ENCODE measurements around the gene SND1.

SND1 gene

DNA sequence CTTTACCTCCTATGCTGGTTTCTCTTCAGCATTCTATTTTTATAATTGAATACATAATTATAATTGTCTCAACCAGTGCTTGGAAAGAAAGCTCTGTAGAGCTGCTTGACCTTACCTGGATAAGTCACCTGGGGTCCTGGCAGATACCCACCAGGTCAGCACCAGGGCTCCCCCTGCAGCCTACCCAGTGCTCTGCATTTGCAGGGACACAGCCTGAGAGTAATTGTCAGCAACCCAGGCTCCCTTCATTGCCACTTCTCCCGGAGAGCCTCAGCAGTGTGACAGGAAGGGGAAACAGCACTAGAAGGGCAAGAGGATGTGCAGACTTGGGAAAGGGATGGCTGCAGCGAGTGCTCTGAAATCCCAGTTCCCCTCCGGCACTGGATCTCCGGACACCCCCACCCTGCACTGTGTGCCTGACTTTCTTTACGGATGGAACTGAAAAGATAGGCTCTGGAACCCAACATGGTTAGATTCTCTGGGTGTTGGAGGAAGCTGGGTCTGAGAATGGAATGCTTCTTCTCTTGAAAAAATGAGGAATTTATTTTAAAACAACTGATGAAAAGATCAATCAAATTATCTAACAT is 22.6 kb upstream of the SND1 start:
- peaks cover 33% of the 10 kb centered on the region for H3K27me3 ChIP-seq (ENCODE audit: control insufficient read depth, insufficient read depth, low read length)
- no peak overlapping the region for H3K4me3 ChIP-seq (ENCODE audit: low read length)
- H3K9ac ChIP-seq (ENCODE audit: low read depth, low read length), result no peak overlapping the region
- no peak overlapping the region for H3K4me2 ChIP-seq (ENCODE audit: low read length)
- no peaks in the 10 kb centered on the region for H3K4me1 ChIP-seq (ENCODE audit: control insufficient read depth, insufficient read depth, low read length)
- H3K9me3 ChIP-seq (replicated peaks; ENCODE audit: low read length), result no peaks in the 10 kb centered on the region
- H3K36me3 ChIP-seq (ENCODE audit: insufficient read depth, low read length), result no peaks in the 10 kb centered on the region

GRCh38 chr7:127632276-127632910 is 19.6 kb upstream of the SND1 start:
- Histone ChIP-seq H3K27me3 (ENCODE audit: control insufficient read depth, insufficient read depth, low read length) (peaks cover 26% of the 10 kb centered on the region), H3K36me3 (ENCODE audit: insufficient read depth, low read length) (no peaks in the 10 kb centered on the region), H3K4me3 (ENCODE audit: low read length) (no peak overlapping the region), H3K4me1 (ENCODE audit: control insufficient read depth, insufficient read depth, low read length) (no peaks in the 10 kb centered on the region), H3K4me2 (ENCODE audit: low read length) (no peak overlapping the region), H3K9ac (ENCODE audit: low read depth, low read length) (no peak overlapping the region), H3K9me3 (replicated peaks; ENCODE audit: low read length) (no peaks in the 10 kb centered on the region)

- no peak overlapping the region for H3K9ac ChIP-seq (ENCODE audit: low read depth, low read length)
These were observed 16.2 kb upstream of the SND1 start for GRCh38 chr7:127635659-127636285.

GRCh38 chr7:127638197-127638596 is 13.8 kb upstream of the SND1 start:
- Histone ChIP-seq H3K4me3 (ENCODE audit: low read length) (no peak overlapping the region), H3K4me2 (ENCODE audit: low read length) (no peak overlapping the region), H3K9ac (ENCODE audit: low read depth, low read length) (no peak overlapping the region), H3K4me1 (ENCODE audit: control insufficient read depth, insufficient read depth, low read length) (peaks cover 2% of the 10 kb centered on the region), H3K9me3 (replicated peaks; ENCODE audit: low read length) (no peaks in the 10 kb centered on the region), H3K27me3 (ENCODE audit: control insufficient read depth, insufficient read depth, low read length) (peaks cover 28% of the 10 kb centered on the region), H3K36me3 (ENCODE audit: insufficient read depth, low read length) (no peaks in the 10 kb centered on the region)

More at GRCh38 chr7:127635659-127636285, 16.2 kb upstream of the SND1 start:
- Histone ChIP-seq H3K27me3 (ENCODE audit: control insufficient read depth, insufficient read depth, low read length) (peaks cover 28% of the 10 kb centered on the region), H3K36me3 (ENCODE audit: insufficient read depth, low read length) (no peaks in the 10 kb centered on the region), H3K4me1 (ENCODE audit: control insufficient read depth, insufficient read depth, low read length) (no peaks in the 10 kb centered on the region), H3K4me3 (ENCODE audit: low read length) (no peak overlapping the region), H3K9me3 (replicated peaks; ENCODE audit: low read length) (no peaks in the 10 kb centered on the region), H3K4me2 (ENCODE audit: low read length) (no peak overlapping the region)

- H3K4me2 ChIP-seq (ENCODE audit: low read length), result no peak overlapping the region
- peaks cover 2% of the 10 kb centered on the region for H3K4me1 ChIP-seq (ENCODE audit: control insufficient read depth, insufficient read depth, low read length)
- H3K36me3 ChIP-seq (ENCODE audit: insufficient read depth, low read length), result no peaks in the 10 kb centered on the region
- H3K9me3 ChIP-seq (replicated peaks; ENCODE audit: low read length), result no peaks in the 10 kb centered on the region
- peaks cover 7% of the 10 kb centered on the region for H3K27me3 ChIP-seq (ENCODE audit: control insufficient read depth, insufficient read depth, low read length)
- H3K4me3 ChIP-seq (ENCODE audit: low read length), result no peak overlapping the region
- no peak overlapping the region for H3K9ac ChIP-seq (ENCODE audit: low read depth, low read length)
These were observed 7.5 kb upstream of the SND1 start for GRCh38 chr7:127644484-127644883.

- H3K4me3 ChIP-seq (ENCODE audit: low read length), result no peak overlapping the region
- H3K9ac ChIP-seq (ENCODE audit: low read depth, low read length), result no peak overlapping the region
- no peaks in the 10 kb centered on the region for H3K9me3 ChIP-seq (replicated peaks; ENCODE audit: low read length)
- no peak overlapping the region for H3K4me2 ChIP-seq (ENCODE audit: low read length)
- no peaks in the 10 kb centered on the region for H3K36me3 ChIP-seq (ENCODE audit: insufficient read depth, low read length)
- no peaks in the 10 kb centered on the region for H3K27me3 ChIP-seq (ENCODE audit: control insufficient read depth, insufficient read depth, low read length)
- peaks cover 8% of the 10 kb centered on the region for H3K4me1 ChIP-seq (ENCODE audit: control insufficient read depth, insufficient read depth, low read length)
These were observed 4.4 kb upstream of the SND1 start for GRCh38 chr7:127647636-127648035.

DNA sequence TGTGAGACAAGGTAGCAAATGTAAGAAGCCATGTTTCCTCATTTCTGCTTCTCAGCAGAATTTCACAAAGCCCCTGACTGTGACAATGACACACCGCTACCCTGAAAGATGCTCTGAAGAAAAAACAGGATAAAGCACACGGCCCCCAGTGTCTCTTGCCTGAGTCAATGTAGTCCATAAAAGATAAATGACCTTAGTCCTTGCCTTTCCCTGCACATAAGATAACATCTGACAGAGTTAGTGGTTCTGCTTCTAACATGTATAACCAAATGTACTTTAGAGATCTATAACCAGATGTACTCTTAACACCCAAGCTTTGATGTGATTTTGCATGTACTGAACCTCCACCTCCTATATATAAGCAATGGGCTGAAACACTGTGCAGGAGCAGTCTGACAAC is 3.0 kb upstream of the SND1 start:
- H3K9ac ChIP-seq (ENCODE audit: low read depth, low read length), result no peak overlapping the region
- H3K9me3 ChIP-seq (replicated peaks; ENCODE audit: low read length), result no peaks in the 10 kb centered on the region
- no peaks in the 10 kb centered on the region for H3K27me3 ChIP-seq (ENCODE audit: control insufficient read depth, insufficient read depth, low read length)
- peaks cover 20% of the 10 kb centered on the region for H3K4me1 ChIP-seq (ENCODE audit: control insufficient read depth, insufficient read depth, low read length)
- H3K4me3 ChIP-seq (ENCODE audit: low read length), result no peak overlapping the region
- H3K4me2 ChIP-seq (ENCODE audit: low read length), result no peak overlapping the region
- H3K36me3 ChIP-seq (ENCODE audit: insufficient read depth, low read length), result no peaks in the 10 kb centered on the region

- Histone ChIP-seq H3K36me3 (ENCODE audit: insufficient read depth, low read length) (no peaks in the 10 kb centered on the region), H3K4me3 (ENCODE audit: low read length) (peak overlapping the region; percentile 93), H3K9me3 (replicated peaks; ENCODE audit: low read length) (no peaks in the 10 kb centered on the region), H3K9ac (ENCODE audit: low read depth, low read length) (peak overlapping the region; percentile 94), H3K27me3 (ENCODE audit: control insufficient read depth, insufficient read depth, low read length) (no peaks in the 10 kb centered on the region), H3K4me1 (ENCODE audit: control insufficient read depth, insufficient read depth, low read length) (peaks cover 40% of the 10 kb centered on the region), H3K4me2 (ENCODE audit: low read length) (peak overlapping the region; percentile 91)
These were observed 993 bp upstream of the SND1 start for GRCh38 chr7:127650847-127651555.

- no peaks in the 10 kb centered on the region for H3K27me3 ChIP-seq (ENCODE audit: control insufficient read depth, insufficient read depth, low read length)
- peak overlapping the region; percentile 93 for H3K4me3 ChIP-seq (ENCODE audit: low read length)
These were observed 597 bp downstream of the SND1 start for GRCh38 chr7:127652333-127653248.

GRCh38 chr7:127653396-127653795 is 1.4 kb downstream of the SND1 start:
- Histone ChIP-seq H3K4me1 (ENCODE audit: control insufficient read depth, insufficient read depth, low read length) (peaks cover 40% of the 10 kb centered on the region), H3K4me3 (ENCODE audit: low read length) (peak overlapping the region; percentile 93), H3K9me3 (replicated peaks; ENCODE audit: low read length) (no peaks in the 10 kb centered on the region), H3K36me3 (ENCODE audit: insufficient read depth, low read length) (peaks cover 7% of the 10 kb centered on the region), H3K4me2 (ENCODE audit: low read length) (peak overlapping the region; percentile 87), H3K9ac (ENCODE audit: low read depth, low read length) (peak overlapping the region; percentile 94), H3K27me3 (ENCODE audit: control insufficient read depth, insufficient read depth, low read length) (no peaks in the 10 kb centered on the region)

More at GRCh38 chr7:127652333-127653248, 597 bp downstream of the SND1 start:
- Histone ChIP-seq H3K4me2 (ENCODE audit: low read length) (peak overlapping the region; percentile 87), H3K36me3 (ENCODE audit: insufficient read depth, low read length) (peaks cover 5% of the 10 kb centered on the region), H3K9ac (ENCODE audit: low read depth, low read length) (peak overlapping the region; percentile 94), H3K9me3 (replicated peaks; ENCODE audit: low read length) (no peaks in the 10 kb centered on the region), H3K4me1 (ENCODE audit: control insufficient read depth, insufficient read depth, low read length) (peaks cover 40% of the 10 kb centered on the region)
